Nephron (organoid): Measurements from ENCODE around the gene AQR.

Experiments
- H3K27ac Mint-ChIP-seq, 3 experiments: 2 replicates each; pipeline ENCODE4 v1.8.0; 2020; ENCODE audit warnings: mixed read lengths in 3 of 3, mild to moderate bottlenecking in 2 of 3, moderate library complexity in 1 of 3
- H3K27me3 Mint-ChIP-seq: 2 replicates; pipeline ENCODE4 v1.8.0; 2021; ENCODE audit warnings: low read depth, mild to moderate bottlenecking, moderate library complexity, mixed read lengths
- H3K36me3 Mint-ChIP-seq: 2 replicates; pipeline ENCODE4 v1.8.0; 2020; ENCODE audit warnings: low read depth, mixed read lengths
- H3K4me1 Mint-ChIP-seq: 2 replicates; pipeline ENCODE4 v1.8.0; 2020; ENCODE audit warnings: mixed read lengths
- H3K4me3 Mint-ChIP-seq, 3 experiments: 2 replicates each; pipeline ENCODE4 v1.8.0; 2020; ENCODE audit warnings: mild to moderate bottlenecking in 3 of 3, mixed read lengths in 3 of 3, moderate library complexity in 2 of 3
- H3K9me3 Mint-ChIP-seq: 2 replicates; pipeline ENCODE4 v1.8.0; 2020; ENCODE audit warnings: mixed read lengths
- TF ChIP-seq, protein P1 (sequence below), 3 experiments: fragments of 200-600 bp; sonication (generic); IDR thresholded peaks; one replicate each; pipeline ENCODE4 v1.5.0; 2021; ENCODE audit warnings: antibody characterized with exemption in 3 of 3; ENCODE audit not compliant: unreplicated experiment in 3 of 3

The AQR gene

DNA sequence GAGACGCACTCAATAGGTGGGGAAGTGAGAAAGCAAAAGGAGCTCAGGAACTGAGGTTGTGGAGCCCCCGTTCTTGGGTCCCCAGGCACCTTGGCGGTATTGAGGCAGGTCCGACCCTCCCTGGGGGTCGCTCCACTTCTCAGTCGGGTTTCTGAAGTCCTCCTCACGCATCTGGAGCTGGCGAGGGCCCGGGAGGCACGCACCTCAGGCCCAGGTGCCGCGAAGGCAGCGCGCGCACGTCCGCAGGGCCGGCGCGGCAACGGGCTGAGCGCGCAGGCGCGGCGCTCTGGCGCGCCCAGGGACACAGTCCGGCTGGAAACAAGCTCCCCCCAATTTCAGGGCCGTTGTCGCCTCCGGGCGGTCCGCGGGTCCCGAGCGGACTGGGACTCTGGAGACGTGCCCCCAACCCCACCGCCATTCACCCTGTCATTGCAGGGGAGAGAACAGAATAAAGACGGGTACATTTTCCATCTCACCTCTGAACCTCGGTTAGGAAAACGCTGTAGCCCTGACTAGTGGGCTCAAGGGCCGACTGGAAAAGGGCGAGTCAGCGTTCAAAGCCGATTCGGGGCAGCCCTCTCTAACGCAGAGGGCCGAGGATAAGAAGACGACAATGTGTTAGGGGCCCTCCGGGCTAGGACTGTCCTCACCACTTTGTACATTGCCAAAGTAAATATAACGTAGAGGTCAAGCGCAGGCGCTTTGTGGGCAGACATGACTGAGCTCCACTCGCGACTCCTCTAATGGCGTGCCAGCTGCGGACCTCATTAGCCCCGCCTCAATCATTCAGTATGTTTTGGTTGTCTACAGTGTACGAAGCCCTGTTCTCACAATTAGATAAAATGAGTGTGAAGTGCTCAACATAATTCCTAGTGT, 18.7 kb upstream of the AQR start, which contains the start of gene ZNF770:
Gene ZNF770, minus strand, starts transcription at position 261 of the 876 bp plus-strand sequence. CDS start 4,853 bp downstream, outside the sequence.
- Mint-ChIP-seq H3K27ac (peak within 1 kb of the TSS; percentile 100), H3K4me3 (peak within 1 kb of the TSS; percentile 97 to 99 (median 97)), H3K36me3 (peaks cover 4% of the 10 kb centered on the region), H3K4me1 (peaks cover 22% of the 10 kb centered on the region), H3K9me3 (no peaks in the 10 kb centered on the region), H3K27me3 (peaks cover 3% of the 10 kb centered on the region)
- TF ChIP-seq, protein P1, sequence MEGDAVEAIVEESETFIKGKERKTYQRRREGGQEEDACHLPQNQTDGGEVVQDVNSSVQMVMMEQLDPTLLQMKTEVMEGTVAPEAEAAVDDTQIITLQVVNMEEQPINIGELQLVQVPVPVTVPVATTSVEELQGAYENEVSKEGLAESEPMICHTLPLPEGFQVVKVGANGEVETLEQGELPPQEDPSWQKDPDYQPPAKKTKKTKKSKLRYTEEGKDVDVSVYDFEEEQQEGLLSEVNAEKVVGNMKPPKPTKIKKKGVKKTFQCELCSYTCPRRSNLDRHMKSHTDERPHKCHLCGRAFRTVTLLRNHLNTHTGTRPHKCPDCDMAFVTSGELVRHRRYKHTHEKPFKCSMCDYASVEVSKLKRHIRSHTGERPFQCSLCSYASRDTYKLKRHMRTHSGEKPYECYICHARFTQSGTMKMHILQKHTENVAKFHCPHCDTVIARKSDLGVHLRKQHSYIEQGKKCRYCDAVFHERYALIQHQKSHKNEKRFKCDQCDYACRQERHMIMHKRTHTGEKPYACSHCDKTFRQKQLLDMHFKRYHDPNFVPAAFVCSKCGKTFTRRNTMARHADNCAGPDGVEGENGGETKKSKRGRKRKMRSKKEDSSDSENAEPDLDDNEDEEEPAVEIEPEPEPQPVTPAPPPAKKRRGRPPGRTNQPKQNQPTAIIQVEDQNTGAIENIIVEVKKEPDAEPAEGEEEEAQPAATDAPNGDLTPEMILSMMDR (IDR thresholded peaks at IDR 0.05; ENCODE audit: unreplicated experiment in 3 of 3) = no peak

DNA sequence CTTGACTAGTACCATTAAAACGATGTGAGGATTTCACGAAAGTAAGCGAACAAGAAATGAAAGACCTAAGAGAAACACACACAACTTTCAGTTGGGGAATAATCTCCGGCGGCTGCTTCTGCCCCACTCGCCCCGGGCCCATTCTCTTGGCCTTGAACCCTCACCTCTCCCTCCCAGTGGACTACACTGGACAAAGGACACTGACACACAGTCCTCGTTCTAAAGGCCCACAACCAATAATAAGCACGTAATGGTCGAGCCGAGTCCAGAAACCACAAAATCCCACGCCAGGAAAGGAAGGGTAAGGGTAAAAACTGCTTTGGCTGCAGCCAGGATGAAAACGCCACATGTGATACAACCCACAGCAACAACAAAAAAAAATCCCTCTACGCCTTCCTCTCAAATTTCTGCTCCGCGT, 18.1 kb upstream of the AQR start:
- peak overlapping the region; percentile 100 for H3K27ac Mint-ChIP-seq
- H3K4me1 Mint-ChIP-seq = peaks cover 22% of the 10 kb centered on the region
- peak overlapping the region; percentile 97 to 99 (median 97) for H3K4me3 Mint-ChIP-seq
- no peaks in the 10 kb centered on the region for H3K9me3 Mint-ChIP-seq
- TF ChIP-seq, protein P1 (IDR thresholded peaks at IDR 0.05; ENCODE audit: unreplicated experiment in 3 of 3) = no peak
- H3K36me3 Mint-ChIP-seq = peaks cover 10% of the 10 kb centered on the region
- H3K27me3 Mint-ChIP-seq = peaks cover 3% of the 10 kb centered on the region

DNA sequence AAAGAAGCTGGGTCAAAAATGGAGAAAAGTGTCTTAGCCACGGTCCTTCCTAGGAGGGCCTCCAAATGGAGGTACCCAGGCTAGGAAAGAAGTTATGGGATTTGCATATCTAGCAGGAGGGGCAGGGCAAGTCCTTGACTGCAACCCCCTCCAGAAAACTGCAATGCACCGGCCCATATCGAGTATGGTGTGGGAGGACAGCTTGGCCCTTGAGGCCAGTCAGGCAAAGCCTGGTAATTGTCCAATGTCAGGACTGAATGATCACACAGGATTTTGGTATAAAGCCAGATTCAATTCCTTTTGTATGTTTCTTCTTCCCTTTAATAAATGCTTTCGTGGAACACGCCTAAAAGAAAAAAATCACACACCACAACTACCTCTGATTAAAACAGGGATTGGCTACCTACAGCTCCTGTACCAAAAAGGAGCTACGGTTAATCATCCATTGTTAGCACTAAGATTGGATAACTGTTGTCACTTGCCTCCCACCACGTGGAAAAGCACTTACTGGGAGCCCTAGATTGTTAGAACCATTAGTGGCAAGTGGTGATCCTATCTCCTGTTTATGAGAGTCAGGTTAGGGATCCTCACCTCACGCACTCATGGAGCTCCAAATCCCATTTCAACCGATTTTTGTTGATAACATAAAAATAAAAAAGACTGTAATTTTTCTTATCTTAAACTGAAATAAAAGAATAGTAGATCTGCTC, 17.4 kb upstream of the AQR start:
- peak overlapping the region; percentile 100 for H3K27ac Mint-ChIP-seq
- H3K4me3 Mint-ChIP-seq = peak overlapping the region; percentile 97 to 99 (median 97)
- H3K27me3 Mint-ChIP-seq = peaks cover 3% of the 10 kb centered on the region
- no peaks in the 10 kb centered on the region for H3K9me3 Mint-ChIP-seq
- H3K4me1 Mint-ChIP-seq = peaks cover 22% of the 10 kb centered on the region
- peaks cover 16% of the 10 kb centered on the region for H3K36me3 Mint-ChIP-seq
- TF ChIP-seq, protein P1 (IDR thresholded peaks at IDR 0.05; ENCODE audit: unreplicated experiment in 3 of 3) = no peak

DNA sequence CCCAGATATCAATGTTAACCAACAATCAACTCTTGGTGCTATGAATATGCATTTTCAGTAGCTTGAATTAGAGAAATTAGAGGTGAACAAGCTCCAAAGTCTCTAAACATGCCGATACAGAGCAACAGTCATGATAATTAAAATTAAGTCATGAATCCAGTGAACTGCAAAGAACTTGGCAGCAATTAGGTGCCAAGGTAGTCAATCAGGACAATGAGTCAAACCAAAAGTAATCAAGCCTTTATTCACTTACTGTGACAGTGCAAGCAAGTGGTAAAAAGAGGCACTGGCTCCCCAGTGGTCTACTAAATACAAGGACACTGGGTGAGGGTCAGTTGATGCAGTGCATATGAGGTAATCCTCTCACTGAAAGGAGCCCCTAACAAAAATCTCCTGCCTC, 16.8 kb upstream of the AQR start:
- peaks cover 22% of the 10 kb centered on the region for H3K4me1 Mint-ChIP-seq
- H3K27me3 Mint-ChIP-seq = peaks cover 3% of the 10 kb centered on the region
- H3K4me3 Mint-ChIP-seq = peak overlapping the region; percentile 97 to 99 (median 97)
- TF ChIP-seq, protein P1 (IDR thresholded peaks at IDR 0.05; ENCODE audit: unreplicated experiment in 3 of 3) = no peak
- peak overlapping the region; percentile 100 for H3K27ac Mint-ChIP-seq
- H3K9me3 Mint-ChIP-seq = no peaks in the 10 kb centered on the region
- peaks cover 22% of the 10 kb centered on the region for H3K36me3 Mint-ChIP-seq

DNA sequence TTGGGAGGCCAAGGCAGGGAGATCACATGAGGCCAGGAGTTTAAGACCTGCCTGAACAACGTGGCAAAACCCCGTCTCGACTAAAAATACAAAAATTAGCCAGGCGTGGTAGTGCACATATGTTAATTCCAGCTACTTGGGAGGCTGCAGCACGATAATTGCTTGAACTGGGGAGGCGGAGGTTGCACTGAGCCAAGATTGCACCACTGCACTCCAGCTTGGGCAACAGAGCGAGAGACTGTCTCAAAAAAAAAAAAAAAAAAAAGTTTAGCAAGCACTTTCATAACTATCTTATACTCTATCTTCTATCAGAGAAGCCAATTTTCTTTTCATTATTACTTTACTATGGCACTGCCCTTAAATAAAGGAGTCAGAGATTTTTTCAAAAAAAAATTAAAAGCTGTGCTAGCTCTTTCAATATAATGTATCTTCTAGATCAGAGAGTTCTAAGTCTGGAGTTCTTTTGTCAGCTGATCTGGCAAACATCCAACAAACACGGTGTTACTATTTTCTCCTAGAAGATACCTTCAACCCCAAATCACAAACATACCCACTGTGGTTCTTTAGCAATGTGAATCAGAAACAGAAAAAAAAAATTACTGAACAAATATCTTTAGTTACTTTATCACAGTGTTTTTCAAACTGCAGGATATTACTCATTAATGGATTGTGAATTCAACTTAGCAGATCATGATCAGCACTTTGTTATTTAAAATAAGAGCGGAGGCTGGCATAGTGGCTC, 15.5 kb upstream of the AQR start:
- no peaks in the 10 kb centered on the region for H3K27me3 Mint-ChIP-seq
- H3K27ac Mint-ChIP-seq = peak overlapping the region; percentile 90 to 97 (median 90)
- H3K9me3 Mint-ChIP-seq = no peaks in the 10 kb centered on the region
- H3K36me3 Mint-ChIP-seq = peaks cover 25% of the 10 kb centered on the region
- peaks cover 22% of the 10 kb centered on the region for H3K4me1 Mint-ChIP-seq
- peak overlapping the region; percentile 75 to 85 (median 79) for H3K4me3 Mint-ChIP-seq
- TF ChIP-seq, protein P1 (IDR thresholded peaks at IDR 0.05; ENCODE audit: unreplicated experiment in 3 of 3) = no peak
